WTC11 (cell line): ENCODE measurements around the gene KLF11. TPM values are rescaled to one million over a fixed set of nuclear protein-coding genes. Genes with fewer than 3 reads are reported as not detected.

Experiments
- ATAC-seq: fragments of 200-7000 bp; cut with Tn5 transposase; 2 replicates; pipeline ENCODE4 v1.10.0; 2021; ENCODE audit warnings: mild to moderate bottlenecking, moderate library complexity
- CTCF ChIA-PET: fragments of 300-600 bp; sonication (Branson Sonifier 250); formaldehyde crosslinking; loops from one replicate; lab custom pipeline; 2021; ENCODE audit warnings: antibody characterized with exemption; lab: Charles Lee
- POLR2A ChIA-PET: fragments of 350-600 bp; sonication (Branson Sonifier 250); formaldehyde crosslinking; loops from one replicate; lab custom pipeline; 2021; ENCODE audit warnings: antibody characterized with exemption; lab: Charles Lee
- DNase-seq: peaks from one replicate; pipeline ENCODE4 v3.0.0; 2021; ENCODE audit warnings: low spot score
- H3K27ac Mint-ChIP-seq: 2 replicates; pipeline ENCODE4 v1.8.0; 2021; ENCODE audit warnings: mixed read lengths
- H3K27me3 Mint-ChIP-seq: 2 replicates; pipeline ENCODE4 v1.8.0; 2021; ENCODE audit warnings: low read depth, mild to moderate bottlenecking, moderate library complexity, mixed read lengths
- H3K36me3 Mint-ChIP-seq: 2 replicates; pipeline ENCODE4 v1.8.0; 2021; ENCODE audit warnings: mixed read lengths
- H3K4me1 Mint-ChIP-seq: 2 replicates; pipeline ENCODE4 v1.8.0; 2022; ENCODE audit warnings: mixed read lengths
- H3K4me3 Mint-ChIP-seq: 2 replicates; pipeline ENCODE4 v1.8.0; 2021; ENCODE audit warnings: mild to moderate bottlenecking, moderate library complexity, mixed read lengths
- H3K9me3 Mint-ChIP-seq: 2 replicates; pipeline ENCODE4 v1.8.0; 2021; ENCODE audit warnings: mixed read lengths
- CDX4 ChIP-seq: fragments of 250-450 bp; sonication (Bioruptor Pico); IDR thresholded peaks from 2 replicates; pipeline ENCODE4 v1.9.0; 2021; ENCODE audit warnings: moderate library complexity, mild to moderate bottlenecking, inconsistent platforms, borderline replicate concordance
- CREB1 ChIP-seq: sonication (generic); formaldehyde crosslinking; IDR thresholded peaks from 2 replicates; pipeline ENCODE4 v1.8.0; 2023; ENCODE audit warnings: mild to moderate bottlenecking, missing genetic modification reagents
- CREM ChIP-seq: sonication (generic); formaldehyde crosslinking; IDR thresholded peaks from 2 replicates; pipeline ENCODE4 v1.8.1; 2022; ENCODE audit warnings: mild to moderate bottlenecking, missing genetic modification reagents, moderate library complexity
- CTCF ChIP-seq: fragments of 200-600 bp; IDR thresholded peaks from 2 replicates; pipeline ENCODE4 v1.8.0; 2022; ENCODE audit warnings: antibody characterized with exemption
- ELF4 ChIP-seq: sonication (generic); formaldehyde crosslinking; IDR thresholded peaks from 2 replicates; pipeline ENCODE4 v1.8.1; 2022; ENCODE audit warnings: low read depth, mild to moderate bottlenecking, moderate library complexity, missing genetic modification reagents
- ERG ChIP-seq: fragments of 250-450 bp; sonication (Bioruptor Pico); IDR thresholded peaks from 2 replicates; pipeline ENCODE4 v1.8.0; 2021; ENCODE audit warnings: mild to moderate bottlenecking
- ESRRA ChIP-seq: sonication (generic); formaldehyde crosslinking; IDR thresholded peaks from 2 replicates; pipeline ENCODE4 v1.8.1; 2022; ENCODE audit warnings: mild to moderate bottlenecking, missing genetic modification reagents, borderline replicate concordance
- FOXP1 ChIP-seq: sonication (generic); formaldehyde crosslinking; IDR thresholded peaks from 2 replicates; pipeline ENCODE4 v1.8.0; 2022; ENCODE audit warnings: missing genetic modification reagents, mild to moderate bottlenecking, moderate library complexity, borderline replicate concordance
- GABPB1 ChIP-seq: sonication (generic); formaldehyde crosslinking; IDR thresholded peaks from 2 replicates; pipeline ENCODE4 v1.8.1; 2023; ENCODE audit warnings: mild to moderate bottlenecking, missing genetic modification reagents
- GRHL2 ChIP-seq: fragments of 250-450 bp; sonication (Bioruptor Pico); IDR thresholded peaks from 2 replicates; pipeline ENCODE4 v1.8.0; 2022; ENCODE audit warnings: mild to moderate bottlenecking, moderate library complexity; ENCODE audit not compliant: insufficient replicate concordance, severe bottlenecking
- GTF2I ChIP-seq: fragments of 250-450 bp; sonication (Bioruptor Pico); conservative IDR thresholded peaks from 2 replicates; pipeline ENCODE4 v1.4.0; 2021; ENCODE audit warnings: mild to moderate bottlenecking
- IRF2 ChIP-seq: sonication (generic); formaldehyde crosslinking; IDR thresholded peaks from 2 replicates; pipeline ENCODE4 v1.8.0; 2022; ENCODE audit warnings: low read depth, missing genetic modification reagents, borderline replicate concordance
- MLX ChIP-seq: sonication (generic); formaldehyde crosslinking; IDR thresholded peaks from 2 replicates; pipeline ENCODE4 v1.8.1; 2023; ENCODE audit warnings: mild to moderate bottlenecking, missing genetic modification reagents, moderate library complexity
- MYBL2 ChIP-seq: sonication (generic); formaldehyde crosslinking; IDR thresholded peaks from 2 replicates; pipeline ENCODE4 v1.8.1; 2023; ENCODE audit warnings: mild to moderate bottlenecking, moderate library complexity, missing genetic modification reagents
- NFE2L1 ChIP-seq: sonication (generic); formaldehyde crosslinking; IDR thresholded peaks from 2 replicates; pipeline ENCODE4 v1.8.1; 2023; ENCODE audit warnings: missing genetic modification reagents
- SMAD3 ChIP-seq: sonication (generic); formaldehyde crosslinking; IDR thresholded peaks from 2 replicates; pipeline ENCODE4 v1.8.0; 2022; ENCODE audit warnings: missing genetic modification reagents, mild to moderate bottlenecking, borderline replicate concordance
- STAT6 ChIP-seq: sonication (generic); formaldehyde crosslinking; conservative IDR thresholded peaks from 2 replicates; pipeline ENCODE4 v1.8.1; 2023; ENCODE audit warnings: mild to moderate bottlenecking, low read depth, missing genetic modification reagents, moderate library complexity
- TEAD4 ChIP-seq: sonication (generic); formaldehyde crosslinking; IDR thresholded peaks from 2 replicates; pipeline ENCODE4 v1.8.0; 2022; ENCODE audit warnings: mild to moderate bottlenecking, missing genetic modification reagents
- TP53 ChIP-seq: sonication (generic); formaldehyde crosslinking; IDR thresholded peaks from 2 replicates; pipeline ENCODE4 v1.8.1; 2023; ENCODE audit warnings: mild to moderate bottlenecking, missing genetic modification reagents
- USF1 ChIP-seq: sonication (generic); formaldehyde crosslinking; IDR thresholded peaks from 2 replicates; pipeline ENCODE4 v1.8.0; 2022; ENCODE audit warnings: mild to moderate bottlenecking, missing genetic modification reagents
- USF2 ChIP-seq: sonication (generic); formaldehyde crosslinking; IDR thresholded peaks from 2 replicates; pipeline ENCODE4 v1.8.1; 2023; ENCODE audit warnings: mild to moderate bottlenecking, missing genetic modification reagents, moderate library complexity
- ZNF121 ChIP-seq: sonication (generic); formaldehyde crosslinking; IDR thresholded peaks from 2 replicates; pipeline ENCODE4 v1.8.0; 2023; ENCODE audit warnings: missing genetic modification reagents
- ZNF281 ChIP-seq: sonication (generic); formaldehyde crosslinking; IDR thresholded peaks from 2 replicates; pipeline ENCODE4 v1.8.0; 2023; ENCODE audit warnings: mild to moderate bottlenecking, missing genetic modification reagents
- ZNF396 ChIP-seq: fragments of 250-450 bp; sonication (Bioruptor Pico); IDR thresholded peaks from 2 replicates; pipeline ENCODE4 v1.8.0; 2021; ENCODE audit warnings: mild to moderate bottlenecking, moderate library complexity, borderline replicate concordance
- total RNA-seq: library from RNA; stranded (reverse); gene quantifications from 3 replicates; pipeline ENCODE4 v1.2.3, GENCODE V29; 2021

KLF11 gene
- total RNA-seq, 1 experiment from 2014 or later, result 8.8 TPM

- DNase-seq, result no peak
Measured at GRCh38 chr2:10001586-10001985, 41.8 kb upstream of the KLF11 start.

GRCh38 chr2:10002109-10002508, 41.2 kb upstream of the KLF11 start:
- Mint-ChIP-seq H3K4me3 (no peak overlapping the region), H3K9me3 (0 out of 2 replicates have a peak, but pooled peaks cover 9% of the 10 kb centered on the region), H3K27me3 (no peaks in the 10 kb centered on the region; the same call in 1 of the 2 replicates), H3K27ac (no peak overlapping the region), H3K36me3 (no peaks in the 10 kb centered on the region), H3K4me1 (peaks cover 11% of the 10 kb centered on the region)
- ChIA-PET CTCF (interaction anchor here (1.2 kb wide), 1 partner anchor 71 kb away, joined by 4 read pairs; no protein-coding TSS in a partner anchor), POLR2A (no interaction called here)
- ATAC-seq (no peak), DNase-seq (no peak)
- no peak for TF ChIP-seq GRHL2 (CRISPR knock-in tag)
- no peak for TF ChIP-seq FOXP1
- TF ChIP-seq MYBL2 (CRISPR knock-in tag), result no peak
- no peak for TF ChIP-seq ZNF121 (CRISPR knock-in tag)
- no peak for TF ChIP-seq SMAD3 (CRISPR knock-in tag)
- no peak for TF ChIP-seq TEAD4
- no peak for TF ChIP-seq CTCF
- TF ChIP-seq ERG (CRISPR knock-in tag), result no peak
- TF ChIP-seq STAT6, result no peak
- no peak for TF ChIP-seq MLX (CRISPR knock-in tag)
- TF ChIP-seq ESRRA (CRISPR knock-in tag), result no peak
- TF ChIP-seq NFE2L1 (CRISPR knock-in tag), result no peak
- no peak for TF ChIP-seq USF1 (CRISPR knock-in tag)

More at GRCh38 chr2:10001586-10001985, 41.8 kb upstream of the KLF11 start:
- POLR2A ChIA-PET, result no interaction called here
- TF ChIP-seq IRF2 (no peak), CREB1 (no peak), ELF4 (no peak), USF2 (no peak), CREM (CRISPR knock-in tag) (no peak), CDX4 (no peak), GABPB1 (no peak), GTF2I (no peak), TP53 (CRISPR knock-in tag) (no peak), NFE2L1 (CRISPR knock-in tag) (no peak), ZNF396 (CRISPR knock-in tag) (no peak), ZNF281 (CRISPR knock-in tag) (no peak)
- TF ChIP-seq, all 79 proteins: peak for 0
- Mint-ChIP-seq H3K9me3 (0 out of 2 replicates have a peak, but pooled peaks cover 9% of the 10 kb centered on the region), H3K27ac (peak overlapping the region; percentile 86; the same call in 1 of the 2 replicates), H3K27me3 (no peaks in the 10 kb centered on the region), H3K36me3 (no peaks in the 10 kb centered on the region), H3K4me3 (no peak overlapping the region), H3K4me1 (peaks cover 11% of the 10 kb centered on the region)
- ATAC-seq, result no peak
- CTCF ChIA-PET, result no interaction called here
